ENCODE measurements around the gene STX8.

GRCh38 chr17:9230346-9230745 lies 345.3 kb downstream of the STX8 start:
- TF ChIP-seq CTCF (IDR thresholded peaks at IDR 0.05), result no peak
- TF ChIP-seq POLR2A (IDR thresholded peaks at IDR 0.05), result no peak

Measured in vagina (tissue), 2 donors.